Femur (tissue), 1 donor: ENCODE data around the gene MSH5.

ENCODE experiments used
- DNase-seq: peaks from one replicate; pipeline ENCODE4 v3.0.0-alpha.2; 2017

MSH5 gene

GRCh38 chr6:31729979-31730630, 9.7 kb upstream of the MSH5 start:
- peak; percentile 96 for DNase-seq

DNA sequence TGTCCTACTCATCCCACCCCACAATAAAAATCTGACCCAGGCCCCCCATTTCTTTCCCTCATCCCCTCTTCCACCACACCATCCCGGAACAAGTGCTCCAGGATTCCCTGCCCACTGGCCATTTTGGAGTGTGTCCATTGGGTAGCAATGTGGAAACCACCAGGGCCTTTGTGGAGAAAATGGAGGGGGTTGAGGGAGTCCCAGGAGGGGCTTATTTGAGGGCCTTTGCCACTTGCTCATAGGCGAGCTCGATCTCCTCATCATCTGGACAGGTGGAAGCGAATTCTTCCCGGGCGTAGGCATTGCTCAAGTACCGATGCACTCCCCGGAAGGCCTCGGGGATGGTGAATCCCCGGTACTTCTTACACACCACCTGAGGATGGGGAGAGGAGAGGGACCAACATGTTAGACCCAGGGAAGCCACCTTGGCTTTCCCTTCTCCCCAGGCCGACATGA, 9.1 kb upstream of the MSH5 start:
- DNase-seq, result no peak

DNA sequence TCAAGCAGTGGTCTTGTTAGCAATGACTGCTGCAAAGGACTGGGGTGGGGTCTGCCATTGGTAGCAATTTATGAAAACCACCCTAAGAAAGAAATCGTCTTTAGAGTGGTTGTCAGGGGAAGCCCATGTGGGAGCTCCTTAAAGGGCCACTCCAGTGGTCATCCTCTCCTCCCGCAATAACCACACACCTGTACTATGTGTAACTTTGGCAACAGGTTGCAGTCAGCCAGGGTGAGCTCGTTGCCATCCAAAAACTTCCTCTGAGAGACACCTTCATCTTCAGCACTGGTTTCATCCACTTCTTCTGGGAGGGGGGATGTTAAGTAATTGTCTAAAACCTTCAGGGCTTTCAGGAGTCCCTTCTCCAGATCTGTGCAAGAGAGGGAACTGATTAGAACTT, 7.8 kb upstream of the MSH5 start:
- no peak for DNase-seq

DNA sequence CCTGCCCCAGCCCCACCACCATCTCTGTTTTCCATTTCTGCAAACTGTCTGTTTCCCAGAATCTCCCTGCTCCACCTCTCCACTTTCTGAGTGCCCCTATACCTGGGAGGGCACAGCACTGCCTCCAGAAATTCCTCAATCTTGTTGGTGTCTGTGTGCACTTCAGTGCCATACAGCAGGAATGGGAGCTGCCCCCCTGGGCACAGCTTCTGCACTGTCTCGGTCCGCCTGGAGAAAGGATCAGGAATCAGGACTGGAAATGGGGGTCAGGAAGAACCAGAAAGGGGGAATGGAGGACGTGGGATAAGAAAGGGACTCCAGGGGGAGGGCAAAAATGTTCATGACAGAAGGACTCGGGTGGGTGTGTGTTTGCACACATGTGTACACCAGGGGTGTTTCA, 6.1 kb upstream of the MSH5 start:
- no peak for DNase-seq

GRCh38 chr6:31734247-31734820, 5.5 kb upstream of the MSH5 start:
- DNase-seq, result no peak

GRCh38 chr6:31734821-31735406, 4.9 kb upstream of the MSH5 start:
- peak; percentile 67 for DNase-seq

DNA sequence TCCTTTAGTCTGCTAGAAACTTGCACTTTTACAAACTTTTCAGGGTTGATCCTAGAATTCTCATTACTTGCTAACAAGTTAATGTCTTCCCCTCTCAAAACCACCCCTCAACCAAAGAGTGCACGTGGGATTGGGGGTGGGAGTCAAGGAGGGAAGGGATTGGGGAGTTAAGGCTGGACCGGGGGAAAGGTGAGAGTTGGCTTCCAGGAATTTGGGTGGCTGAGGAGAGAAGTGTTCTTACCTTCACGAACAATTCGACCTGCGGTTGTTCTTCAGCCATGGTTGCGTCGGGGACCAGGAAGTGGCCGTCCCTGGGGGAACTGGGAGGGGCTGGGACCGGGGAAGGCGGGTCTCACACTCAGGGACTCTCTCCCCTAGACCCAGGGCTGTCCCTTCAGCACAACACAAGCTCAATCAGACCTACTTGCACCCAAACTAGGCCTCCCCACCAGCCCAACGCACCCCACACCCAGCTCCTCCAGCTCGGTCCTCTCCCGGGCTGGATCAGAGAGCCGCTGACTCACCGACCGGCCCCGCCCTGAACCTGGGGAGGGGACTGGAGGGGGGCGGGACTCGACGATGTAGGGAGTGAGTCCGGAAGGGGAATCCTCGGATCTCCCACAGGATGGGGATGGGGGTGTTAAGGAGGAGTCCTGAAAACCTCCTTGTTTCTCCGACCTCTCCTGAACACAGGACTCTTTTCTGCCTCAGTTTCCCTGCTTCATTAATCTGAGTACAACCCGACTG, 3.6 kb upstream of the MSH5 start, which contains the start of gene CLIC1:
Gene CLIC1 (minus strand): TSS at position 510 of the 747 bp plus-strand sequence. CDS start 230 bp downstream, at position 280.
- DNase-seq, result peak; percentile 92

GRCh38 chr6:31736768-31737314, 3.0 kb upstream of the MSH5 start:
- no peak for DNase-seq

GRCh38 chr6:31737315-31737990, 2.4 kb upstream of the MSH5 start:
- DNase-seq, result peak; percentile 50

DNA sequence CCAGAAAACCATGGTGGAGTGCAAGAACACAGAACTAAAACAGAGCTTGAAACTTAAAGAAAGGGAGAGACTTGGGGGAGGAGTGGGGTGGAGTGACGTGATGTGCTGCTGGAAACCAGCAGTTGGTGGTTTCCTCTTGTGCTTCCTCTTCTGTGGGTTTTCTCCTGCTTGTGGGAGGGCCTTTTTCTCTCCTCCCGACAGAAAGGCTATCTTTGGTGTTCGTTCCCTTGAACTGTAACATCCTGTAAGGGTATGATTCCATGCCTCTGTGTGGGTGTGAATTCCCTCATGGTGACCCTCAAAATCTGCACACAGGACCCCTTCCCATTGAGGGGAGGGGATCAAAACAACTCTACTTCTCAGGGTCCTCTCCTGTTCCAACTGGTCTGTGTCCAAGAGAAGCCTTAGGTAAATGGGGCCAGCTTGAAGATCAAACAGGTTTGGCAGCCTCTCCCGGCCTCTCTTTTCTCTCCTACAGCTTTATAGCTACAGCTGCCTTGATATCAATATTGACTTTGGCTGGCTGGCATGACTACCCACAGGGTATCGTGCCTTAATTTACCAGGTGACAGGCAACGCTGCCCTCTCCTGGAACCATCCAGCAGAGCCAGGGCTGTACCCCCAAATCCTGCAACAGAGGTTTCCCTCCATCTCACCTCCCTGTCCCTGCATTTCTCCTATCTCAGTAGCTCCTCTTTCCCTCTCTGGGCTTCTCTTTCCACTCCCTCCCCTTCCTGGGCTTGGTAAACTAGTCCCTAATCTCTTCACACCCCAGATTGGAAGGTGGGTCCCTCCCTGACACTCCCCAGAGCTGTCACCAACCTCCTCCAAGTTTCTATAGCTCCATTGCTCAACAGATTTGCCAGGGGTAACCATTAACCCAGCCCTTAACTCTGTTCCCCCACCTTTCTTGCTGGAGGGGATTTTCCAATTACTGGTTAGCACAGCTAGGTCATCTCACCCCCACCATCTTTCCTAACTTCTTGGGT, 1.5 kb upstream of the MSH5 start:
- DNase-seq, result peak; percentile 83

- DNase-seq, result no peak
Measured at GRCh38 chr6:31740397-31741223, 805 bp downstream of the MSH5 start.

- no peak for DNase-seq
Measured at GRCh38 chr6:31741815-31742214, 2.0 kb downstream of the MSH5 start.

- DNase-seq, result no peak
Measured at GRCh38 chr6:31742894-31743293, 3.1 kb downstream of the MSH5 start.

DNA sequence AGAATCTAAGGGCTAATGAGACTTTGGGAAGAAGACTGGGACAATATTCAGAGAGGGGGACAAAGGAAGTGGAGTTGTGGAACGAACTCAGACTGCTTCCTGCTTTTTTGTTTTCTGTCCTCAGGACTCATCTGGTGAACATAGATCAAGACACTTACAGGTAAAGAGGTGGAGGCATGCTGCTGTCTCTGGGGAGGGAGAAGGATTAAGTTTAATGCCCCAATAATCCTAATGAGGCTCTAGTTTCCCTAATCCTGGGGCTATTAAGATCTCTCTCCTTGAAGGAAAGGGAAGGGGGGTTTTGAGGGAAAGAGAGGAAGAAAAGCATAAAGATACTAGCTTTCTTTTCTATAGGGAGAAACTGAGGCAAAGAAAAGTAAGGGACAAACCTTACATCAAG, 4.6 kb downstream of the MSH5 start:
- DNase-seq, result no peak

GRCh38 chr6:31749301-31750036, 9.7 kb downstream of the MSH5 start:
- no peak for DNase-seq

DNA sequence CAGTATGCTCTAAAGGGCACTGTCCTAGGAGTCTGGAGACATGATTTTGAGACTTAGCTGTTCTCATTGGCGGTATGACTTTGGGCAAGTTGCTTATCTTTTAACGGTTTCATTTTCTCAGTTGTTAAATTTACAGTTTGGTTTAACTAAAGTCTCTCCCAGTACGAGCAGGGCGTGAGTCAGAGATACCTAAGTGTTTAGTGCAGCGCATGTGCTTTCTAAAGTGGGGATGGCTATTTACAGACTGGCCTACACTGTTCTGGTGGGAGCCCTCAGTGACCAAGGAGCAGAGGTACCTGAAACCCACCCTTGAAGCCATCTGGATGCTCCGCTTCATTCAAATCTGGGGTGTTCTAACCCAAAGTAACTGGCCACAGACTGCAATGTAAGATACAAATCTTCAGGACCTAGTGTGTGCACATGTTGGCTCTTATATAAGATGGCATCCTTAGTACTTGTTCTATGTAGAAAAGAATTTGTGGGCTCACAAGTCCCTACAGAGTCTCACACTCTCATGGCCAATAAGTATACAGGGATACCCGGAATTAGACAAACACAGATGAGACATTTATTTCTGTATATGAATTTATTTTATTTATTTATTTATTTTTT, 10.7 kb downstream of the MSH5 start:
- DNase-seq, result no peak

- DNase-seq, result no peak
Measured at GRCh38 chr6:31752739-31753319, 13.0 kb downstream of the MSH5 start.

DNA sequence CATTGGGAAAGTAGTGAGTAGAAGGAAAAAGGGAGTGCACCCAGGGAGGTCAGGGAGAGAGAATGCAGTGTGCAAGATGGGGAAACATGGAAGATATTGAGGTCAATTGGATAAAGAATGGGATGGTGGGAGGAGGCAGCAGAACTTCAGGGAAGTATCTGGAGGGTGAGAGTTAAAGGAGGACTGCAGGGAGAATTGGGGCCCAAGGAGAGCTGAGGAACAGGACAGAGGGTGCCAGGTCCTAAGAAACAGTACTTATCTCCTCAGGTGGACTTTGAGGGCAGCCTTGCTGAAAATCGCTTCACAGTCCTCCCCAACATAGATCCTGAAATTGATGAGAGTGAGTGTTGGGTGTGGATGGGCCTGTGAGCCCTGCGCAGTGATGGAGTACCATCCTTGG, 18.5 kb downstream of the MSH5 start:
- DNase-seq, result no peak

DNA sequence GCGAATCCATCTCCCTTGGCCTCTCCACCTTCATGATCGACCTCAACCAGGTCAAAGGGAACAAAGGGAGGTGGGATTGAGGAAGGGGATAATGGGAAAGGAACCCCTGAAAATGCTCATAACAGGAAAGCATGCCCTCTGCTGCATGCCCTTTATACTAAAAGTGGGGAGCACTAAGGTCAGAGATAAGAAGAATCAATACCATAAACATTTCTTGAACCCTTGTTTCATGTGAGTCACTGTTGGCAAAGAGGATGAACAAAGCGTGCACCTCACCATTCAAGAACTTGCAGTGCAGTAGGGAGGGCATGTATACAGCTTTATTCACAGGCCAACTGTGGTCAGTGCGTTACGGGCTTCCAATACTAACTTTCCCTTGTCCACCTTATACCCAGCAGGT, 21.0 kb downstream of the MSH5 start:
- no peak for DNase-seq
